Glomerular visceral epithelial cell (primary cell): ENCODE results near the gene PTMA.
"Not testable (repeated sequence)": the region's sequence is repeated elsewhere in the genome, so short reads cannot be mapped to it uniquely, and the experiment has no call there.

ENCODE experiments used
- DNase-seq: peaks from one replicate; pipeline ENCODE4 v3.0.0-alpha.2; 2016; ENCODE audit errors: extremely low spot score

PTMA gene, protein sequence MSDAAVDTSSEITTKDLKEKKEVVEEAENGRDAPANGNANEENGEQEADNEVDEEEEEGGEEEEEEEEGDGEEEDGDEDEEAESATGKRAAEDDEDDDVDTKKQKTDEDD

DNA sequence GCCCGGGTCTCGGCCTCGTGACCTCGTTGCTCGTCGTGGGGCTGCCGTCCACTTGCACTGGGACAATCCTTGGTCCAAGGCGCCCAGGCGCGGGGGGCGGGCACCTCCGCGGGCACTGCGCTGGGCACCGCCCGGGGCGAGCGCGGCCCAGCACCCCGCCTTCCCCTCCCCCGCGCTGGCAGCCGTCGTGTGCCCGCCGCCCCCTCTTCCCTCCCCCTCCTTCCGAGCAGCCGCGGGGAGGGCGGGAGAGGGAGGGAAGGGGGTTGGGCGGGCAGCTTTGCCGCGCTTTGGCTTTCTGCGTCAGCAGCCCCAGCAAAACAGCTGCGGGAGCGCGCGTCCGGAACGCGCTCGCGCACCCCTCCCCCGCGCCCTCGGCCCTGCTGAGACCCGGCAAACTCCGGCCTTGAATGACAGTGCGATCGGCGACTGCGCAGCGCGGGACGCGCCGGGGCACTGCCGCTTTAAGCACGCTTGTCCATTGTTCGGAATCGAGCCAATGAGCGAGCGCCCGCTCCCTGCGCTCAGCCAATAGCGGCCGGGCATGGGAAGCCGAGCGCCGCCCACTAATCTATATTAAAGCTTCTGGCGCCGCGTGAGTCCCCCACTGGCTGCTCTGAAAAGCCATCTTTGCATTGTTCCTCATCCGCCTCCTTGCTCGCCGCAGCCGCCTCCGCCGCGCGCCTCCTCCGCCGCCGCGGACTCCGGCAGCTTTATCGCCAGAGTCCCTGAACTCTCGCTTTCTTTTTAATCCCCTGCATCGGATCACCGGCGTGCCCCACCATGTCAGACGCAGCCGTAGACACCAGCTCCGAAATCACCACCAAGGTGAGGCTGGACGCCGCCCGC lies at the start of gene PTMA:
Gene PTMA, plus strand, starts transcription at position 599 of the 846 bp plus-strand sequence. Its CDS starts 182 bp downstream, at position 781.
- DNase-seq: peak; percentile 100

DNA sequence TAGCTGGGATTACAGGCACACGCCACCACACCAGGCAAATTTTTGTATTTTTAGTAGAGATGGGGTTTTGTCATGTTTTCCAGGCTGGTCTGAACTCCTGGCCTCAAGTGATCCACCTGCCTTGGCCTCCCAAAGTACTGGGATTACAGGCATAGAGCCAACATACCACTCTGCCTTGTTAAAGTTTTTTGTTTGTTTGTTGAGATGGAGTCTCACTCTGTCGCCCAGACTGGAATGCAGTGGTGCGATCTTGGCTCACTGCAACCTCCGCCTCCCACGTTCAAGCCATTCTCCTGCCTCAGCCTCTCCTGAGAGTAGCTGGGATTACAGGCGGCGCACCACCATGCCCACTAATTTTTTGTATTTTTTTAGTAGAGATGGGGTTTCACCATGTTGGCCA lies 48.3 kb upstream of the PTMA start:
- not testable (repeated sequence) for DNase-seq

DNA sequence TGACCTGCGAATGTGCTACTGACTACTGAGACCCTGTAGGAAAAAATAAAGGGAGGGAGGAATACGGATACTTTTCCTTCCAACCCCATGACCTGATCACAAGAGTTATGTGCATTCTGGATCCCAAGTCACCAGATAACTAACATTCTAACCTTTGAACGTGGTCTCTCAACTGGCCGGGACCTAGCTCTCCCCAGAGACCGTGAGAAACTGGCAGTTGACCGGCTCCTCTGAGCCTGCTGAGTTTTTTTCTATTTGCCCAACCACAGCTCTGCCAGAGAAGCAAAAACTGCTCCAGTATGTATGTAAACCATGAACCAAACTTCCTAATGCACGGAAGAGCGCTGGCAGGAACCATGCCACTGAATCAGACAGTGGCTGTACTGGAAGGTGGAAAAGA lies 47.5 kb upstream of the PTMA start:
- DNase-seq: no peak

DNA sequence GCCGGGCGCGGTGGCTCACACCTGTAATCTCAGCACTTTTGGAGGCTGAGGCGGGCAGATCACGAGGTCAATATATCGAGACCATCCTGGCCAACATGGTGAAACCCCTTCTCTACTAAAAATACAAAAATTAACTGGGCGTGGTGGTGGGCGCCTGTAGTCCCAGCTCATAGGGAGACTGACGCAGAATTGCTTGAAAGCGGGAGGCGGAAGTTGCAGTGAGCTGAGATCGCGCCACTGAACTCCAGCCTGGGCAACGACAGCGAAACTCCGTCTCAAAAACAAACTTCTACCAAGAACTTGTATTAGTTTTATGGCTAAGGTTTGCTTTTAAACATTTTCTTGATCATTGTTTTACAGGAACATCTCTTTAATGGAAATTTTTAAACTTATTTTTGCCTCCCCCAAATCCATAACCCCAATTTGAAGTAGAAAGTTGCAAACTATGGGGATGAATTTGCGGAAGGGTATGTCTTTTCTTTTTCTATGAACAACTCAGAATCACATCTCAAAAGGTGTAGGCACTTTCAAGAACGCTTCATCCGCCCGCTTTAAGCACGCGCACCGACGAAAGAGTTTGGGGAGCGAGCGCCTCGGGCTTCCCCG lies 46.8 kb upstream of the PTMA start:
- DNase-seq: no peak

DNA sequence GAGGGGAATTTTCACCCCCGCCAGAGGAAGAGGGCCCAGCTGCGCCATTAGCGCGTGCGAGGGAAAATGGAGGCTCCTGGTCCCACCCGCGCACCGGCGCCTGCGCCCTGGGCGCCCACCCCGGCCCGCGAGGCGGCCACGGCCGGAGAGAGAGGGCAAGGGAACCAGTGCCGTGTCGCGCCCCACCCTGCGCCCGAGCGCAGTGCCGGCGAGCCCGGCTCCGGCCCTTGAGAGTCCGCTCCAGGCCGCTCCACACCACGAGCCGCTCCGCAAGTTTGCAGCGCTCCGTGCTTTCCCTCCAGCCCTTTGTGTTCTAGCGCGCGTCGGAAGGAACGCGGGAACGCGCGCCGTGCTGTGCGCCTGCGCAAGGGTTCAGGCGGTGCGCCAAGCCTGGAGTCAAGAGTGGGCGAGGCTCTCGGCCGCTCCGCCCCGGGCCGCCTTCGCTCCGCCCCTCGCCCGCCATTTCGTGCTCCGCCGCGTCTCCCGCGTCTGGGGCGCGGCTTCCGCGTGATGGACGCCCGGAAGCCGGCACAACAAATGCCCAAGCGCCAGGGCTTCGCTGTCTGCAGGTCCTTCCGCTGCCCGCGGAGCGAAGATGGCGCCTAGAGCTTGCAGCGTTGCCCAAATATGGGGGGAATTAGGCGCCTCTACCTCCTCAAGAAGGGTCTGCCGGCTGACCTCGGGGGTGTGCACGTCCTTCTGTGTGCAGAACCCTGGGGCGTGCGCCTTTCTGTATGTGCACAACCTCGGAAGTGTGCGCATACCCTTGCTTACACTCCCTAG lies 46.1 kb upstream of the PTMA start:
- peak; percentile 95 for DNase-seq

DNA sequence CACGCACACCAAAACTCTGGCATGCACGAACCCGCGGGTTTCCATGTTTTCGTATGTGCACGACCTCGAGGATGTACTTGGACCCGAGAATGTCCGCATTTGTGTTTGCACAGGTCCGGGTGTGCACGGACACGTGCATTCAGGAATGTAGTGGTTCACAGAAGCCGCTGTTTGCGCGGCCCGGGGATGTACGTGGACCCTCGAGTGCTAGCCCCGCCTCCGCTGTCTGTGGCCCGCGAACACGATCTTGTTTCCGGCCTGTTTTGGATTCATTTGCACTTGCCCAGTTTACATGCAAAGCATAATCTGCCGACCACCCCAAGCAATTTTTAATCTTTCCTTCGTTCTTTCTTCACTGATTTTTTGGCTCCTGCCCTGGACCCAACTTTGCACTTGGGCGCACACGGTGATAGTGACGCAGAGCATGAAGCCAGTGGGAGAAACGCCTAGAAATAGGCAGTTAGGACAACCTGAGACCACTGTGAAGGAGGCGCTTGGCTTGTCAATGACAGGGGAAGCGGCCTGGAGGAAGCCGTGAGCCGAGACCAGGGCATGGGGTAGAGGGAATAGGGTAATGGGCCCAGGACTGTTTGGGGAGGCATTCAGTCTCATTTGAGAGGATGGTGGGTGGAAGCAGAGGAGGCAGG lies 45.4 kb upstream of the PTMA start:
- no peak for DNase-seq

DNA sequence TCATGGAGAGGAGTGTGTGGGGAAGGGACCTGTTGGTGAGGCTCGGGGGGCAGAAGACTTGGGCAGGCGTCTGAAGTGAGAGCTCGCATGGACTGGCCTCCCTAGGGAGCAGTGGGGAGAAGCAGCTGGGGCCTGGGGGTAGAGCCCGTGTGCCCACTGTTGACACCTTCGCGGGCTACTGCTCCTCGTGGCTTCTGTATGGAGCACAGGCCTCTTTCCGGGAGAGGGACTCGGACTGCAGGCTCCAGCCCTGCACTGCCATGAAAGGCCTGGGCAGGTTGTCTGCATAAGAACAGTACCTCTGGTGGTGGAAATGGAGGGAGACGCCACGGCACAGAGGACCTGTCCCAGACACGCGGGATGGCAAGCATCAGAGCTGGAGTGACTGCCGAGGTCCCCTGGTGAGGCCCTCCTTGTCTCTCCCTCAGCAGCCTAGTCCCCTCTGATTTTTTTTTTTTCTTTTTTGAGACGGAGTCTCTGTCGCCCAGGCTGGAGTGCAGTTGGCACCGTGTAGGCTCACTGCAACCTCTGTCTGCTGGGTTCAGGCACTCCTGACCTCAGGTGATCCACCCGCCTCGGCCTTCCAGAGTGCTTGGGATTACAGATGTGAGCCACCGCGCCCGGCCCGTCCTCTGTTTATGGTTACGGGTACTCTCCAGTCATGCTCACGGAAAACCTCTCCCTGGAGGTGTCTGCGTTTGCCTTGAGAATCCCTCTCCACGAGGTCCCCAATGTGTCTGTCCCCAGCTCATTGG lies 44.7 kb upstream of the PTMA start:
- no peak for DNase-seq

DNA sequence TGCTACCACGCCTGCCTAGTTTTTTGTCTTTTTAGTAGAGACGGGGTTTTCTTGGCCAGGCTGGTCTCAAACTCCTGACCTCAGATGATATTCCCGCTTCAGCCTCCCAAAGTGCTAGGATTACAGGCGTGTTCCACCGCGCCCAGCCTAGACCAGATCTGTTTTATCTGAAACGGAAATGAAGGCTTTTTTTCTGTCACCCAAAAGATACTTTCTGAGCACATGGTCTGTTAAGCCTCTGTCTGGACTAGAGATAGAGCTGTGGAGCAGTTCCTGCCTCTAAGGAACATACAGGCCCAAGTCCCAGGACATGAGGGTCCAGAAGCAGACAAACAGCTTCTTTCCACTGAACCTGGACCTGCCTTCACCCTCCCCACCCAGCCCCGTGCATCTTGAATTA lies 43.6 kb upstream of the PTMA start:
- DNase-seq: no peak

DNA sequence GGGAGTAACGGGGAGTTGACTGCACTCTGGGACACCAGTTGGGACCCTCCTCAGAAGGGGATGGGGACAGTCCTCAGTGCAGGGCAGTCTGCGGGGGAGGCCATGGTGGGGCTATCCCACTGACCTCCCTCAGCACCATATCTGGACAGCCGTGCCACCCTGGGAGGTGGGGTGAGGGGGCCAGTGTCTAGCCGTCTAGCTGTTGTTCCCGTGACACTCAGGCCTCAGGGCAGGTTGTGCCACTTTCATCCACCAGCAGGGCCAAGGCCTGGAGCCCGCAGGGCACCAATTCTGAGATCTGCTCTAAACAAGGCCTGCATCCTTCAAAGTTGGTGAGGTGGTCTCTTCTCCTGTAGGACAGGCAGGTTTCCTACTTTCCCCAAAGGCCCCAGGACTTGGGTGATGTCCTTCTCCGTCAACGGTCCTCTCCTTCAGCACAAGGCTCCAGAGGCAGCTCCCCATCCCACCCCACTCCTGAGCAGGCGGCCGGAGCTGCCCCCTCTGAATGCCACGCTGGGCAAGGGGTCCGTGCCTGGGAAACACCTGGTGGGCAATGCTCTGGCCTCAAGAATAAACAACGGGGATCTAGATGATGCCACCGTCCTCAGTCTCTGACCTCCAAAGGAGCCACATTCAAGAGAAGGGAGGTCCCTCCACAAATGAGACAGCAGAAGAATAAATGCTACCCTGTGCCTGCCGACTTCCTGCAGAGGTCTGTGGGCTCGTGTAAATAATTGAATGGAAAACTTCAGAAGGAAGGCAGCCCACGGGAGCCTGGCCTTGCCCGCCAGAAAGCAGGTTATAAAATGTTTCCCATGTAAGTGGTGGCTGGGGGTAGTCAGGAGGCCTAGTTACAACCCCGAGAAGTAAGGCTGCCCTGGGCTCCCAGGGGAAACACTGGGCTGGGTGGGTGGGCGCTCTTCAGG lies 42.8 kb upstream of the PTMA start:
- DNase-seq: no peak

DNA sequence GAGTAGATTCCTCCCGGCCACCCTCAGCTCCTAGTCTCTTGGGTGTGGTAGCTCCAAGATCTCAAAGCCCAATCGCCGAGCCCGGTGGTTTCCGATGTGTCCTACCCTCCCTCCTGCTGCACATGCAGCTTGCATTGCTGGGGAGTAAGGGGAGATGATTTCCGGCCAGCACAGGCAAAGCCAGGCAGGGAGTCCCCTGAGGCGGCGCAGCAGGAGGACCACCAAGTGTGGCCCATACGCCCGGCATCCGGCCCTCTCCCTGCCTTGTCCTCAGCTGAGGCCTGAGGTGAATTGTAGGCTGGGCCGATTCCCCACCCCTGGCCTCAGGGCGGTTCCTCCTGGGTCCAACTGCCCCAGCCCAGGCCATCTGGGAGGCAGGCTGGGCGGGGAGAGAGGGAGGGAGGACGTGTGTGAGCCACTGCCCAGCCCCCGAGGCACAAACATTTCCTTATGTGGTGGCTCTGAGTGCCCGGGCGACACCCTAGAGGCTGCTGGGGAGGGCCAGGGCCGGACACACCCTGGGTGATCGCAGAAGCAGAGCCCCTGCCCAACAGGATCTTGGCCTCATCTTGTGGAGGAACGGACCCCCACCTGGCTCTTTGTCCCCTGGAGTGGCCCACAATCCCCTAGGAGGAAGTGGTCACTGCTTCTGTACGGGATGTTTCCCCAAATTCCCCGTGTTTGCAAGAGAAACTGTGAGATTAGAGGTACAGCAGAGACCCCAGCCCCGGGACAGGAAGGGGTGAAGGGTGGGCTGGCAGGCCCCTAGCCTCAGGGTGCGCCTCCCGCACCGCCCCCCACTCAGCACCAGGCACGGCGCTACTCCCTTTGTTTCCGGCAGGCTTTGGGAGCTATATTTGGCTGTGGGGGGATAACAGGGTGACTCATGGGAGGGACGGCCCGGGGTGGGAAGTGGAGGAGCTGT lies 41.9 kb upstream of the PTMA start:
- DNase-seq: peak; percentile 98

DNA sequence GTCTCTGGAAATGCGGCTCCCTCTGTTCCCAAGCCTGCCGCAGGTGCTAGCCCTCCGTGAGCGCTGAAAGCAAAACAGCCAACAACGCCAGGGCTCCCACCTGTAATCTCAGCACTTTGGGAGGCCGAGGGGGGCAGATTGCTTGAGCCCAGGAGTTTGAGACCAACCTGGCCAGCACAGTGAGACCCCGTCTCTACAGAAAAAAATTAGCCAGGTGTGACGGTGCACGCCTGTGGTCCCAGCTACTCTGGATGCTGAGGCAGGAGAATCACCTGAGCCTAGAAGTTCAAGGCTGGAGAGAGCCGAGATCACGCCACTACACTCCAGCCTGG lies 41.3 kb upstream of the PTMA start:
- DNase-seq: no peak

DNA sequence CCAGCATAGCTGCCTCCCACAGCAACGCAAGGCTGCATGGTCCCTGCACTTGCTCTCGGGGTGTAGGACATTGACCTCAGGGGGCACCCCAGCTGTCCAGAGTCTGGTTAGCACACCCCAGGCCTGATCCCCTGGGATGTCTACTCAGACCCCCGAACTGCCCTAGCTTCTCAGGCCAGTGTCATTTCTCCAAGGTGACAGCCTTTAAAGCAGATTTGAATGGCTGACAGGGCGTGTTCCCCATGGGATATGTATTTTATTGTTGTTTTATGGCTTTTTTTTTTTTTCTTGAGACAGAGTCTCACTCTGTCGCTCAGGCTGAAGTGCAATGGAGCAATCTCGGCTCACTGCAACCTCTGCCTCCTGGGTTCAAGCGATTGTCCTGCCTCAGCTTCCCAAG lies 40.8 kb upstream of the PTMA start:
- no peak for DNase-seq

DNA sequence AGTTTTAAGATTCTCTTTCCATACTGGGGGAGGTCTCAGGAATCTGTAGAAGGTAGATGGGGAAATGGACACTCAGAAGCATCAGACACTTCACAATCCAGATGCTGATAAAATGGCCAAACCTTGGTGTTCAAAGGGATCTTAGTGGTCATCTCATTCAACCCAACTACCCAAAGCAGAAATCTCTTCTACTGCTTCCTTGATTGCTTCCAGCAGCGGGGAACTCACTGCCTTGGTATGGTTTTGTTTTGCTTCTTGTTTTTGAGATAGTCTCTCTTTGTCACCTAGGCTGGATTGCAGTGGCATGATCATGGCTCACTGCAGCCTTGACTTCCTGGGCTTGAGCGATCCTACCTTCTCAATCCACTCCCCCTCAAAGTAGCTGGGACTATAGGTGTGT lies 39.3 kb upstream of the PTMA start:
- DNase-seq: no peak

DNA sequence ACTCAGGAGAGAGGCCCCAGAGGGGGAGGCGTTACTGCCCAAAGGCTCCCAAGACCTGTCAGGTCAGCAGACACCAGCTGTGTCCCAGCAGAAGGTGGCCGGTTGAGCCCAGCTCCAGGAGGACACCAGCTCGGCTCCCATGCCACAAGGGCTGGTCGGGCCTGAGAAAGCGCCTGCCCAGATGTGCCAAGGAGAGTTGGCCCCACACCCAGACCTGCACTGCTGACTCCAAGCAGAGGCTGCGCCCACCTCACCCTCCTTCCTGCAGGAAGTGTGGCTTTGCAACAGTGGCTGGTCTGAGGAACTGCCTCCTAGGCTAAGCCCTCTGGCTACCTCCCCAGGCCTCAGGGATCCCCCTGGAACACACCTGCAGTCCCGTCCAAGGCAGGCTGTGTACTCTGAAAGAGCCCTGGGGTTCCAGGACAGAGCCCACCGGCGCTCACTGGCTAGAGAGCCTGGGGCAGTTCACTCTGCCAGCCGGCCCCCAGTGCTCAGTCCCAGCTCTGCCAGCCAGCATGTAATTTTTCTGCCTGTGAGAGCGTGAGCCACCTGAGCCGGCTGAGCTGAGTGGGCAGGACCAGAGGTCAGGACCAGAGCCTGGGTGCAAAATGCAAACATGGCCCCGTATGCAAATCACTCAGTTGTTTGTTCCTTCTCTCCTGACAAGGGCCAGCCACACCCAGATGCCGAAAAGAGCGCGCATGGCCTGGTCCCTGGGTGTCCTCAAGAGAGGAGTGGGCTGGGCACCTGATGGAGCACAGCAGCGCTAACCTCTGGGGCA lies 36.9 kb upstream of the PTMA start:
- no peak for DNase-seq

DNA sequence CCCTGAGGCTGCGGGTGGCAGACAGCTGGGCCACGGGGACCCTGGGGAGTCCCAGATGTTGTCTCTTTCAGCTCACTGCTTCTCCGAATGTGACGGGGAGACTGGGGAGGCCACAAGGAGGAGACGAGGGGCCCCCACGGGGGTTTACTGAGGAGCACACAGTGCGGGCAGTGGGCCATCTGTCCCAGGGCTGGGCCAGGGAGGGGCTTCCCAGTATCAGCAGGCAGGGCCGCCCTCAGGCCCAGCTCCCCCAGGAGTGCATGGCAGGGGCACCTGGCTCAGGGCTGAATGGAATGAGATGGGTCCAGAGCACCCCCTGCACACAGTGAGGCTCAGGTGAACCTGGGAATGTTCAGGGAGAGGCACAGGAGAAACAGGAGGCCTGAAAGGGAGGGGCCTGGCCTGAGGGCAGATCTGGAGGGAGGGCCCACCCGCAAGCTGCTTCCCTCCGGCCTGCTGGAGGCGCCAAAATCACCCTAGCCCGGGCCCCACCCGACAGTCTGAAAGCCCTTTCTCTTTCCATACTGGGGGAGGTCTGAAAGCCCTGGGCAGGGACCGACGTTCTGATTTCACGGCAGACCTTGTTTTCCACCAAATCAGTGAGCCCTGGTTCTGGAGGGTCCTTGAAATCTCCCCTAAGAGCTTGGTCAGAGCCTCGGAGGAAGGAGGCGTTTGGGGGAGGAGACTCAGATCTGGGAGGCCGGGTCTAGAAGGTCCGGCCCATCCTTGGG lies 35.5 kb upstream of the PTMA start:
- DNase-seq: no peak

DNA sequence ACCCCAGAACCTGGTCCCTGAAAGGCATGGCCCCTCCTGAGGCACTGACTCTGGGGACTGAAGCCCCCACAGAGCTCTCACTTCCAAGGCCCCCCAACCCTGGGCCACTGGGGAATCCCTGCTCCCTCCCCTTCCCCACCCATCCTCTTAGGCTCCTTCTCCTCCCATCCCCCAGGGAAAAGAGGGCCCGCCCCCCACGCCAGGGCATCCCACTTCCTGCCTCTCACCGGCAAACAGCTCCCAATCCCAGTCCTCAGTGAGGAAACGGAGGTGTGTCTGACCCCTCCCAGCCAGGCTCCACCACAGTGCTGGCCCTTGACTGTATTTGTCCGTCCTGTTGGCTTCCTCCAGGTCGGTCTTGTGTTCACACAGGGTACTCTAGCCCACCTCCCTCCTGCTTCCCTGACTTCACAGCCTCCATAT lies 35.0 kb upstream of the PTMA start:
- no peak for DNase-seq

DNA sequence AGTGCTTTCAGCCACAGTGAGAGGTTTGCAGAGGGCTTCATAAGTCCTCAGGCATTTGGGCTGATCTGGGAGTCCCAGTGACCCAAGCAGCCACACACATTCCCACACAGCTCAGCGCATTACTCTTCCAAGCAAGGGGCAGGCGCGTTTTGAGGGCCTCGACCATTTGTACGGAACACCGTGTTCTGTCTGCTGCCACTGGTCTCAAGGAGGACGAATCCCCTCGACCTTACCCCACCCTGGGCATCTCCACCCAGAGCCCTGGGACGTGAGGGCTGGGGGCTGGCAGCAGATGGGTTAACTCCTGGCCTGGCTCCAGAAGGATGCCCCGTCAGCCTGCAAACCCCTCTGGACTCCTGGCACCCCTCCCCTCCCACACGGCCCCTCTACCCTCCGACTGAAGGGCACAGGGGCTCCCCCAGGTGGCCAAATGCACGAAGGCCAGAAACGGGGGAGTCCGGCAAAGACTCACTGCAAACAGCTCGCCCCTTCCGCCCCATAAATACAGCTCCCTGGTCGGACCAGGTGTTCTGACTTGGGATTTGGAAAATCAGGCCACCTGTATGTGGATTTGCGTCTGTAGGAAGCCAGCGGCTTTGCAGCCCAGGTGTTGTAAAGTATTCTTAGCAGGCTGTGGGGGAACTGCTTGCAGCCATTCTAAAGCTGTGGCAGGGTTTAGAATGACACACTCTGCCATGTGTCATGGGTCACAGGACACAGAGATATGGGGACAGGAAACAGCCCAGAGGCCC lies 33.6 kb upstream of the PTMA start:
- DNase-seq: peak; percentile 62
